HG03354 (cell line): Measurements from ENCODE around the gene VILL.
"Not testable (repeated sequence)": the region's sequence is repeated elsewhere in the genome, so short reads cannot be mapped to it uniquely, and the experiment has no call there.

Source experiments
- ATAC-seq: cut with Tn5 transposase; IDR thresholded peaks from one replicate; pipeline ENCODE4 v1.9.1; 2021; ENCODE audit warnings: mild to moderate bottlenecking; ENCODE audit not compliant: unreplicated experiment, poor library complexity, severe bottlenecking

Gene VILL

DNA sequence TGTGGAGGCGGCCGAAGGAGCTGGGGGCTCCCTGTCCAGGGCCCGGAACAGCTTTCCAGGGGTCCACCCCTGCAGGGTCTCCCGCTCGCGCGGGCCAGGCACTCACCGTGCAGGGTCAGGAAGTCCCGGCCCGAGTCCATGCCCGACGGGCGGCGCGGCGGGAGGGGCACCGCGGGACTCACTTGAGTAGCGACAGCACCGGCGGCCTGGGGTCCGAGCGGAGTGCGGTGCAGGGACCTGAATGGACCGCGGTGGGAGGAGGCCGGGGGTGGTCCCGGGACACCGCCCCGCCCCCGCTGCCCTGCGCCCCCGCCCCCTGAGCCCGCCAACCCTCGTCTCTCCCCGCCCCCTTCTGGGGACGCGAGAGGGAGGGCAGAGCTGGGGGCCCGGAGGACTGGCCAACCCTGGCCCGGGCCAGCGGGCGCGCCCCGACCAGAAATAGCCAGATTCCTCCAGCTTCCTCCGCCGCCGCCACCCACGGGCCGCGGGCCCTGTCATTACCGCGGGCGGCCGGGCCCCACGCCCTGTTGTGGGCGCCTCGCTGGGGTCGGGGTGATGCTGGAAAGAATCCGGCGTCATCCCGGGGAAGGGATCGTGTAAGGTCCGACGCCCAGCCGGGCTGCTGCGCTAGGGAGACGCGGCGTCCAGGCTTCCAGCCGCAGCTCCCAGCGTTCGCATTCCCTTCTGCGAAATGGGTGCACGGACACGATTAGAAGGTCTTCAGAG is 39.0 kb downstream of the VILL start, which contains the start of gene PLCD1:
PLCD1 (minus strand) TSS at position 243 of the 726 bp plus-strand sequence; CDS start at position 140, 103 bp downstream.
- ATAC-seq: no peak

DNA sequence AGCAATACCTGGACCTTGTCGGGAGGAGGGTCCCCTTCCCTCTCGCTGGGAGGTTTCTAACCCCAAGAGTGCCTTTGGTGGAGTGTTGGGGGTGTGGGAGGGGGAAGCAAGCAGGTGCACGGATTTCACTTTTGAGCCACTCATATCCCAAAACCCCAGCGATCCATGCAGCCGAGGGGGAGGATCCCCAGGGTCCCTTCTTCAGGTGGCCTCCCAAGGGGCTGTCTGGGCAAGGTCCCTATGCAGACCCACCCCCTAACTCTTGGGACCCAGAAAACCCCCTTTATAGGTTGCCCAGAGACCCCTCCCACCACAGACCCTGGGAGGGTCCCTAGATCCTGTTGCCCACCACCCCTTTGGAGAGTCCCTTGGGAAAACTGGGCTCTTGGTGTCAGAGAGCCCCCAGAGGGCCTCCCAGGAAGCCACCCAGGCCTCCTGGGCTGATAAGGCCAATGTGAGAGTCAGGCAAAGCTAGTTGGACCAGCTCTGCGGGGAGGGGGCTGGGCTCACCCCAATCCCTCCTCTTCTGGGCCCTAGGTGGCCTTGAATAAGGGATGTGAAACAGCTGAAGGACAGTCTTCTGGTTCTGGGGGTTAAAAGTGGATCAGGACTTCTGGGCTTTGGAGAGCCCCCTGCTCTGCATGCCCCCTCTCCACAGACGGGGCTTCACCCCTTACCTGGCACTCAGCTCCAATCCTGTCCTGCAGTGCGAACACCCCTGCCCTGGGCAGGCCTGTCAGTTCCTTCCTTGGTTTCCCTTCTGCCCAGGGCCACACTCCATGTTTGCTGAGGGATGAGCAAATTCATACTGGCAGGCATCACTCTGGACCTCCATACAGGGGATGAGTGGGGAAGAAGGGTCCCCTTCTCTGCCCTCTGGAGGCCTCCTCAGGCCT is 39.8 kb downstream of the VILL start:
- ATAC-seq: no peak

DNA sequence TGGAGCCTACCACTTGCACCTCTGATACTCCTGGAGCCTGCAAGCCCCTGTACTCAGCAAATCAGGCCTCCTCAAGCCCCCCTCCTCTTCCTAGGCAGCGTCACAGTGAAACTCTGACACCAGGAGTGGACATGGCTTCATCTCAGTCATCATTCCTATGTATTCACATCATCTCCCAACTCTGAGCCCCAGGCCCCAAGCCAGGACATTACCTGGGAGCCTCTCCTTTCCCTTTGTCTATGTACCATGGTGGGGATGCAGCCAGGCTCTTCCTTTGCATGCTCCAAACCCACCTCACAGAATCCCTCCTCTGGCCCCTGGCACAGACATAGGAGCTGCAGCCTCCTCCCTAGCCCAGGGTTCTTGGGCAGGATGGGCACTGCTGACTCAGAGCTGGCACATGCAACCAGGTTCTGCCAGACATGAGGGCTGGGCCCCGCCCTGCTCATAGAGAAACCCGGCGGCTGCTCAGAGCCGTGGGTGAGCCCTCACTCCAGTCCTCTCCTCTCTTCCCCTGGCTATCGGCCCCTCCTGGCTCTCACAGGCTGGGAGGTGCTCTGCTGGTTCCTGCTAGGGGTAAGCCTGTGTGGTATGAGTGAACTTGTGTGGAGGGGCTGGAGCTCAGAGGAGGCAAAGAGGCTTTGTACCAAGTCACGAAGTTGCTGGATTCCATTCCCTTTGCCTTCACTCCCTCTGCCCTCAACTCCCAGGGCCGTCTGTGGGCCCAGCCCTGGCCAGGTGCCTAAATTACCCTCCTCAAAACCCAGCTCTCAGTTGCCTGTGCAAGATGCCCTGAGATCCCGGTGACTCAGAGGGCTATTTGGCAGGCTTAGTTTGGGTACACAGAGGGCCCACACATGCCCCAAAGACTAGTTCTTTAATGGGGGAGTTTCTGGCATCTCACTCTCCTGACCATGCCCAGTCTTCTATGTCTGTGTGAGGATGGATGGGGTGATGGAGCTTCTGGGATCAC is 40.7 kb downstream of the VILL start:
- no peak for ATAC-seq

DNA sequence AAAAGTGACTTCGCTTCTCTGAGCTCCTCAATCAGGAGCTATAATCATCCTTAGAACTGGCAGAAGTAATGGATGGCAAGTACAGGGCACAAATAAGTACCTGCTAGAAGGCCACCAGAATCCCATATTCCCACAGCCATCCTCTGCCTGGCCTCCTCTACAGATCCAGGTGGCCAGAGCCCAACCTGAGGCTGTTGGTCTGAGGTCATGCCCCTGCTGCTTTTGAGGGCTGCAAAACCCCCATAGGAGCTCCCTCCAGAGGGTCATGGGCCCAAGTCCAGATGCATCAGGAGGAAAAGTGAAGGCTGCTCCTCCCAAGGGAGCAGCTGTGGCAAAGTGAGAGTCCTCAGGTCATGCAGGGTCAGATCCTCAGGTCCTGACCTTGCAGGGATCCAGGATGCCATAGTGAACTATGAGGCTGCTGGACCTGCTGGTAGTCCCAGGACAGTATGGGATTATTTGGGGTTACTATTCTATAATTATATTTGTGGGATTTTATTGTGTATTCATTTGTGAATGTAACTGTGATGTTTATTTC is 41.8 kb downstream of the VILL start:
- no peak for ATAC-seq

DNA sequence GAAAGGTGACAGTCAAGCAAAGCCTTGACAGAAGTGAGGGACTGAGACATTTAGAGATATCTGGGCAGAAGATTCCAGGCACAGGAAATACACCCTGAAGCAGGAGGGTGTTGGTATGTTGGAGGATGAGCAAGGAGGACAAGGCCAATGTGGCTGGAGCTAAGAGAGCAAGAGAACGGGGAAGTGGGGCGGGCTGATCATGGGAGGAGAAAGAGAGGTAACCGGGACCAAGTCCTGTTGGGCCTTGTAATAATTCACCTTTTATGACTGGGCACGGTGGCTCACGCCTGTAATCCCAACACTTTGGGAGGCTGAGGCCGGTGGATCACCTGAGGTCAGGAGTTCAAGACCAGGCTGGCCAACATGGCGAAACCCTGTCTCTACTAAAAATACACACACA is 43.0 kb downstream of the VILL start:
- ATAC-seq: not testable (repeated sequence)

DNA sequence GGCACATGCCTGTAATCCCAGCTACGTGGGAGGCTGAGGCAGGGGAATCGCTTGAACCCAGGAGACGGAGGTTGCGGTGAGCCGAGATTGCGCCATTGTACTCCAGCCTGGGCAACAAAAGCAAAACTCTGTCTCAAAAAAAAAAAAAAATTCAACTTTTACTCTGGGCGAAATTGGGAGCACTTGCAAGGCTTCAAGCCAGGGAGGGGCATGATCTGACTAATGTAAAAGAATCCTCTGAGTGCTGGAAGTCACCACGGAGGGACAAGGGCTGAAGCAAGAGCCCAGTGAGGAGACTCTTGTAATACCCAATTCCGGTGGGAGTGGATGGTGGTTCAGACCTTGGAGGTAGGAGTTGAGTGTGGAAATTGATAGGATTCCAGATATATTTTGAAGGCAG is 43.7 kb downstream of the VILL start:
- not testable (repeated sequence) for ATAC-seq

DNA sequence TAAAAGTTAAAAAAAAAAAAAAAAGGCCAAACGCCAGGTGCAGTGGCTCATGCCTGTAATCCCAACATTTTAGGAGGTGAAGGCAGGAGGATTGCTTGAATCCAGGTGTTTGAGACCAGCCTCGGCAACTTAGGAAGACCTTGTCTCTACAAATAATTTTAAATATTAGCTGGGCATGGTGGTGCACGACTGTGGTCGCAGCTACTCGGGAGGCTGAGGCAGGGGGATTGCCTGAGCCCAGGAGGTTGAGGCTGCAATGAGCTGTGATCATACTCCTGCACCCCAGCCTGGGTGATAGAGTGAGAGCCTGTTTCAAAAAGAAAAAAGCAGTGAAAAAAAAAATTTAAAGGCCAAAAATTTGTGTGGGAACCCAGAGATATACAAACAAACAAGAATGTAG is 45.7 kb downstream of the VILL start:
- no peak for ATAC-seq

DNA sequence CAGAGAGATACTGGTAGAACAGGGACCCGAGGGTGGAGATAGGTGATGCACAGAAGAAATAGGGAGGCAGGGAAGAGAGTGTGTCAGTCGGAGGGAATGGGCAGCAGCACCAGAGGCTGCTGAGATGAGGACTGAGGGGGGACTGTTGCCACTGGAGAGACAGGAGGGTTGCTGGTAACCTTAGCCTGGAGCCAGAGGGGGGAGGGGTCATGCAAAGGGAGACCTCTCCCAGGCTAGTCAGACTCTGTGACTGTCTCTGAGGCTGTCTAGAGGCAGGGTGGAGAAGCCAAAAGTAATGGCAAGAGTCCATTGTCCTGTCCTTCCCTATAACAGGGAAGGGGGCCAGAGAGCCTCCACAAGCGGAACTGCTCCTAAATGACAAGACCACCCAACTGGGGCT is 46.3 kb downstream of the VILL start:
- no peak for ATAC-seq

DNA sequence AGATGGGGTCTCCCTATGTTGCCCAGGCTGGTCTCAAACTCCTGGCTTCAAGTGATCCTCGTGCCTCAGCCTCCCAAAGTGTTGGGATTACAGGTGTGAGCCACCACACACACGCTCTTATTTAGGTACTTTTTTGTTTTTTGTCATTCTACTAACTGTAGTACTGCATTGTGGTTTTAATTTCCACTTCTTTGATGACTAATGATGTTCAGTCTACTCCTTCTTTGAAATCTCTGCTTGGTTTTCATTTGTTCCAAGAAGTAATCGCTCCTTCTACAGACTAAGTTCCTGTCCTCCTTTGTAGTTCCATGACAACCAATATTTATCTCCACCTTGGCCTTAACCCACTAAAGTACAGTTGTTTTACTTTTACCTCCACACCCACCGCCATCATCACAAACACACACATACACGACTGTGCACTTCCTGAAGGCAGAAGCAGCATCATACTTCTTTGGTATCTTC is 47.9 kb downstream of the VILL start:
- ATAC-seq: no peak

DNA sequence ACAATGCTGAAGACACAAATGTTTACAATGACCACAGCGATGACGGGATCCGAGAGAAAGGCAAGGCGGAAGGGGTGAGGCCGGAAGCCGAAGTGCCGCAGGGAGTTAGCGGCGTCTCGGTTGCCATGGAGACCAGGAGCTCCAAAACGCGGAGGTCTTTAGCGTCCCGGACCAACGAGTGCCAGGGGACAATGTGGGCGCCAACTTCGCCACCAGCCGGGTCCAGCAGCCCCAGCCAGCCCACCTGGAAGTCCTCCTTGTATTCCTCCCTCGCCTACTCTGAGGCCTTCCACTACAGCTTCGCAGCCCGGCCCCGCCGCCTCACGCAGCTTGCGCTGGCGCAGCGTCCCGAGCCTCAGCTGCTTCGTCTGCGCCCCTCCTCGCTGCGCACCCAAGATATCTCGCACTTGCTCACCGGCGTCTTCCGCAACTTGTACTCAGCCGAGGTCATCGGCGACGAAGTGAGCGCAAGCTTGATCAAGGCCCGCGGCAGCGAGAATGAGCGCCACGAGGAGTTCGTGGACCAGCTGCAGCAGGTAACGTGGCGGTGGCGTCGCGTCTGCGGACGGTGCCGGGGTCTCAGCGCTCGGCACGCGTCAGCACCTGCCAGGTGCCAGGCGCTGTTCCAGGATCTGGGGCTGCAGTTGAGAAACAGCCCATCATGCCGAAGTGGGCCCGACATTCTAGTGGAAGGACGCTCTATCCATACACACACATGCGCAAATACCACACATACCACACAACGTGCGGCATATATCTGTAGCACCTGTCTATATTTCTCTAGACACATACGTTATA is 48.7 kb downstream of the VILL start, which contains the start of gene DLEC1:
DLEC1 (plus strand) TSS at position 108 of the 798 bp plus-strand sequence; CDS start at position 126, 18 bp downstream.
- peak; percentile 92 for ATAC-seq

DNA sequence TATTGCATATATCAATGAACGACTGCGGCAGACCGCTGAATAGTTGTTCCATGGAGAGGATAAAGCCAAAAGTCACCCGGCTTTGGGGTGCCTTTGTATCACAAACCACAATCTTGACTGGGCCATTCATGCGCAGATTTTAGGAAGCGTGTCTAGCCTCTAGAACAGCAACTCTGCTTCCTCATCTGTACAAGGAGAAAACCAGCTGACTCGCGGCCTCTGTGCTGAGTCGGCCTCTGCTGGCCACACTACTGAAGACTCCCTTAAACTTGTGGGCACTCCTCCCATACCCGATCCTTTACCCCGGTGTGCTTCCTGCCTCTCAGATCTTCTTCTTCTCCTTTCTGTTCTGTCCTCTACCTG is 49.3 kb downstream of the VILL start:
- peak; percentile 44 for ATAC-seq

DNA sequence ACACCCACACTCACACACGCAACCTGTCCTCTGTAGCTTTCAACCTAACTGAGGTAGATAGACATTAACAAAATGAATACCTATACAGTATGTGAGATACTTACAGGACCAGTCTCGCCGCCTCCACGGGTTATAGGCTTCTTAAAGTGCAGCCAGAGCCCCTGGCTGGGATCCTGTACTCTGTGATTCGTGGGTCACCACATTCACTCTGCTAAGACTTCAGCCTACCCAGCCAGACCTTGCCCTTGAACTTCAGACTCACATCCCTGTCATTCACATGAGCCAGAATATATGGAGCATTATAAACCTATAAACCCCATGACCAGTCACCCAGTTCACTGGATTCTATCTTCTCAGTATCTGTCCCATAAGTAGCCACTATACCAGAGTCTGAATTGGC is 49.8 kb downstream of the VILL start:
- ATAC-seq: no peak

DNA sequence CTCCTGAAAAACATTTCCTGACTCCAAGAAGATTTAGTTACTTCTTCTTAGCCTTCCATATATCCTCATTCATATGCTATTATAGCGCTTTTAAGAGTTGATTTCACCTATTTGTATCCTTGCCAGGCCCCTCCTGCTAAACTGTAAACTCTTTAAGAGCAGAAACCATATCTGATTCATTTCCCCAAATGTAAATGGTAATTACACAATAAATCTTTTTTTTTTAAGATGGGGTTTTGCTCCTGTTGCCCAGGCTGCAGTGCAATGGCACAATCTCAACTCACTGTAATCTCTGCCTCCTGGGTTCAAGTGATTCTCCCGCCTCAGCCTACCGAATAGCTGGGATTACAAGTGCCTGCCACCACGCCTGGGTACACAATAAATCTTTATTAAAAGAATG is 52.9 kb downstream of the VILL start:
- no peak for ATAC-seq

DNA sequence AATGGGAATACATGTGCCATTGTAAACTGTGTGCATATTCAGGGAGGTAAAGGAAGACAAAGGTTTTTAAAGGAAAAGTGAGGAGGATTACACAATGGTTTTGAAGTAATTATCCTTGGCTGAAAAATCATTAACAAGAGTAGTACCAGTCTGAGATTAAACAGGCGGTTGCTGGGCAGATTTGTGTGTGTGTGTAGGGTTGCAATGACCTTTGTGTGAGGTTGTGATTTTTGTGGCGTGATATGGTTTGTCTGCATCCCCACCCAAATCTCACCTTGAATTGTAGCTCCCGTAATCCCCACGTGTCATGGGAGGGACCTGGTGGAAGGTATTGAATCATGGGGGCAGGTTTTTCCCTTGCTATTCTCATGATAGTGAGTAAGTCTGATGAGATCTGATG is 55.4 kb downstream of the VILL start:
- no peak for ATAC-seq

DNA sequence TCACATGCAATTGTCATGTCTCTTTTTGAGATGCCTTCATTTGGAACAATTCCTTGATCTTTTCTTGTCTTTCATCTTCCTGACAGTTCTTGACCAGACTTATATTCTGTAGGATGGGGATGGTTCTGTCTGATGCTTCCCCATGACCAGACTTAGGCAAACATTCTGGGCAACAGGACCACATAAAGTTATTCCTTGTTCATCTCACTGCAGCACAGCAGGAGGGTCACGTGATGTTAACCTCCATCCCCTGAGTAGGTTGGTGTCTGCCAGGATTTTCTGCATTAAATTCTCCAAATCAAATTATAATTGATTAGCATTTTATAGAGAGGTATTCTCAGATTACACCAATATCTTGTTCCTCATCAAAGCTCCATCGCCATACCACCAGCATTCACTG is 56.2 kb downstream of the VILL start:
- ATAC-seq: no peak

DNA sequence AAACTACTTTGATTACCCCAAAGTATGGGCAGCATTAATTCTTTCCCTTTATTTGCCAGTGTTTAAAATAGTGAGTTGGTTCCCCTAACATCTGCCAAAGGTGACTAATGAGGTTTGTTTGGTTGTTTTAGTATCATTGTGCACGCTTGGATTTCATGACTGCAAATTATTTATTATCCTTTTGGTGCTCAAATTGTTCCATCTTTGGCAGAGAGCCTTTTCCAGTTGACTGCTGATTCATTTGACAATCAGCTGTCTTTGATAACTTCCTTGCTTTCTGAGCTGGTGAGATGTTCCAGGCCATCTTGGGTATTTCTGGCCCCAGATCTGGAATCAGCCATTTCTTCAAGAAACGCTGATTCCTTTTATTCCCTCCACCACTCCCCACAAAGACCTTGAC is 57.3 kb downstream of the VILL start:
- ATAC-seq: no peak

DNA sequence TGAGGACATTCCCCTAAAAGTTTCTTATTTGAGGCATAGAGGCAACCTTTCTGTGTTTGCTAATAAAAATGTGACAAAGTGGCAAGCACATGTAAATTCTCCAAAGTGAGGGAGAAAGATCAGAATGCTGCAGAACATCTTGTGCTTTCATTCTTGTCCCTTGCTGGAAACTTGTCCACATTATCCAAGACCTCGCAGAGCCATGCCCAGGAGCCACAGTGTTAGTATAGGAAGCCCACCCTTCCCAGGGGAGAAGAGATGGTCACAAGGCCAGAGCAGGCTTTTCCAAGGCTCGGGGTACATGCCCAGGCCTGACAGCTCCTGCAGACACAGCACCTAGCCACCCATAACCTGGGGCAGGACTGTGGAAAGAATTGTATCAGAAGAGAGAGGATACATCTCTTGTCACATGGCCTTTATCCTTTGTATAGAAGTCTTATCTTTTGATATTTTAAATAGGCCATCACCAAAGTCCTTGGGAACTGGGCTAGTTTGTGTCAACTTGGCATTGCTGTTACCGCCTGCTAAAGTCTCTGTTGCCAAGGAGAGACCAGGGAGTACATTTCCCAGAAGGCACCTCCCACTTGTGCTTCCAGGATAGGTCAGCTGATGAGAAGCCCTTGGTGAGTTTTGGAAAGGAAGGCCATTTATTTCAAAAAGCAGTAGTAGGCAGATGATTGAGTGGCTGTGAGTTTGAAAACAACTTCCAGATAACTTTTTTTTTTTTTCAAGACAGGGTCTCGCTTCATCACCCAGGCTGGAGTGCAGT is 59.0 kb downstream of the VILL start:
- ATAC-seq: no peak

DNA sequence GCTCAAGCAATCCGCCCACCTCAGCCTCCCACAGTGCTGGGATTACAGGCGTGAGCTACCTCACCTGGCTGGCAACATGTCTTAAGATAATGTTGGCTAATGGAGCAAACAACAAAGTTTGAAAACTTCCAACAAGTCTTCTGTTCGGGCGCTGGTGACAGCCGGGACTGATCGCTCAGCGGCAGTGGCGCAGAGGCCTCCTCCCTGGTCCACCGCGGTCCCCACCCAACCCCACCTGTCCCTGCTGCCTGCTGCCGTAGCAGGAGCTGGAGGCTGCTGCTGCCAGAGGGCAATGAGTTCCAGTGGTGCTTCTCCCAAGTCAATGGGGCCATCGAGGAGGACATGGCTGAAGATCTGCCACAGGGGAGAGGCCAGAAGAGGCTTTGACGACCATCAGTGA is 60.5 kb downstream of the VILL start:
- ATAC-seq: no peak
